Common myeloid progenitor, CD34-positive (primary cell): ENCODE data around the gene PSTK.

Experiments used
- CTCF ChIA-PET: fragments of 350-600 bp; sonication (Branson Sonifier 250); formaldehyde crosslinking; loops from one replicate; lab custom pipeline; 2021; ENCODE audit warnings: antibody characterized with exemption; lab: Charles Lee
- POLR2A ChIA-PET: fragments of 350-600 bp; sonication (Branson Sonifier 250); formaldehyde crosslinking; loops from one replicate; lab custom pipeline; 2021; ENCODE audit warnings: antibody characterized with exemption; lab: Charles Lee
- DNase-seq, 3 donors: peaks; one replicate each; pipeline versions ENCODE4 v3.0.0 to v3.0.0-alpha.2; 2013
- H3K27ac ChIP-seq, 2 experiments: 1 replicate in 1 of 2; 2 replicates in 1 of 2; pipeline ENCODE4 v1.7.0; 2013; ENCODE audit warnings: inconsistent platforms in 2 of 2, low read length in 2 of 2, mild to moderate bottlenecking in 2 of 2, low read depth in 1 of 2, moderate library complexity in 1 of 2; ENCODE audit not compliant: severe bottlenecking in 2 of 2, insufficient read depth in 1 of 2, poor library complexity in 1 of 2
- H3K27me3 ChIP-seq, 5 experiments: replicated peaks in 2 of 5; 1 replicate in 3 of 5; 2 replicates in 2 of 5; pipeline versions ENCODE4 v1.6.1 to v1.7.0; 2013; ENCODE audit warnings: low read length in 4 of 5, mild to moderate bottlenecking in 2 of 5, moderate library complexity in 2 of 5, inconsistent platforms in 1 of 5; ENCODE audit not compliant: insufficient read depth in 5 of 5, control insufficient read depth in 4 of 5
- H3K36me3 ChIP-seq, 4 experiments: 1 replicate in 2 of 4; 2 replicates in 2 of 4; pipeline versions ENCODE4 v1.6.1 to v1.7.0; 2013; ENCODE audit warnings: low read length in 3 of 4, control low read depth in 1 of 4, mild to moderate bottlenecking in 1 of 4; ENCODE audit not compliant: control insufficient read depth in 4 of 4, insufficient read depth in 4 of 4
- H3K4me1 ChIP-seq, 4 experiments: 1 replicate in 3 of 4; 2 replicates in 1 of 4; pipeline versions ENCODE4 v1.6.1 to v1.7.1; 2013; ENCODE audit warnings: low read length in 3 of 4, mild to moderate bottlenecking in 3 of 4, control low read depth in 1 of 4, inconsistent platforms in 1 of 4, moderate library complexity in 1 of 4; ENCODE audit not compliant: control insufficient read depth in 4 of 4, insufficient read depth in 4 of 4; ENCODE audit errors: control extremely low read depth in 1 of 4
- H3K4me3 ChIP-seq, 7 experiments: 1 replicate in 4 of 7; 2 replicates in 3 of 7; pipeline versions ENCODE4 v1.5.1 to v1.7.0; 2013; ENCODE audit warnings: mild to moderate bottlenecking in 7 of 7, low read length in 6 of 7, moderate library complexity in 6 of 7, inconsistent platforms in 2 of 7, low read depth in 2 of 7, control low read depth in 1 of 7; ENCODE audit not compliant: insufficient read depth in 4 of 7, control insufficient read depth in 1 of 7; ENCODE audit errors: extremely low read depth in 1 of 7
- H3K9me3 ChIP-seq, 5 experiments: 1 replicate in 4 of 5; 2 replicates in 1 of 5; pipeline versions ENCODE4 v1.6.1 to v1.7.1; 2013; ENCODE audit warnings: low read length in 4 of 5, mild to moderate bottlenecking in 2 of 5, inconsistent platforms in 1 of 5, low read depth in 1 of 5, moderate library complexity in 1 of 5; ENCODE audit not compliant: control insufficient read depth in 4 of 5, insufficient read depth in 2 of 5; ENCODE audit errors: control extremely low read depth in 1 of 5
- WGBS: methylation state at CpG from one replicate; pipeline ENCODE4 v1.1.5; 2013; ENCODE audit not compliant: insufficient coverage; 5-methylcytosine and 5-hydroxymethylcytosine counted together

The PSTK gene

GRCh38 chr10:123027861-123028260, 47.7 kb downstream of the PSTK start:
- ChIA-PET CTCF (no interaction called here), POLR2A (no interaction called here)

GRCh38 chr10:123031124-123031523, 50.9 kb downstream of the PSTK start:
- DNase-seq, result no peak
- H3K4me3 ChIP-seq, result no peak overlapping the region
- H3K4me1 ChIP-seq, result no peaks in the 10 kb centered on the region
- peaks cover 0 to 6% (median under 1%) of the 10 kb centered on the region in 4 experiments for H3K36me3 ChIP-seq
- ChIA-PET POLR2A (no interaction called here), CTCF (interaction anchor here (0.8 kb wide), 1 partner anchor 12 kb away, joined by 3 read pairs; no protein-coding TSS in a partner anchor)
- WGBS, result 100% methylated on average over 1 of the region's 1 CpG
- no peaks in the 10 kb centered on the region for H3K27me3 ChIP-seq
- no peaks in the 10 kb centered on the region for H3K9me3 ChIP-seq
- no peak overlapping the region for H3K27ac ChIP-seq

More at GRCh38 chr10:123027861-123028260, 47.7 kb downstream of the PSTK start:
- DNase-seq, result no peak
- H3K4me1 ChIP-seq, result no peaks in the 10 kb centered on the region
- H3K36me3 ChIP-seq, result no peaks in the 10 kb centered on the region
- H3K27ac ChIP-seq, result no peak overlapping the region
- H3K4me3 ChIP-seq, result no peak overlapping the region
- no peaks in the 10 kb centered on the region for H3K27me3 ChIP-seq
- no peaks in the 10 kb centered on the region for H3K9me3 ChIP-seq

DNA sequence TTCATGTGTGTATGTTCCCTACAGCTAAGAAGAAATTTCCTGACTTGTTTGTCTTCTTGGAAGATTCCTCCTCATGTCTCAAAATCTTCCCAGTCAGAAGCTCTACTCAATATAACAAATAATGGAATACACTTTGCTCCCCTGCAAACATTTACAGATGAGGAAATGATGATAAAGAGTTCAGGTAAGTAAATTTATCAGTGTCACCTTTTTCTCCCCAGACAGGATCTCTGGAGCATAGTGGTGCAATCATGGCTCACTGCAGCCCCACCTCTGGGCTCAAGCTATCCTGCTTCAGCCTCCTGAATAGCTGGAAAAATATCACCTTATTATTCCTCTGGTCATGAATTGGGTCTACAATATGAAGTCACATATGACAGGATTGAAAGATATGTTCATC, 54.1 kb downstream of the PSTK start:
- Histone ChIP-seq H3K27ac (no peak overlapping the region), H3K36me3 (peaks cover 0 to 11% (median 2%) of the 10 kb centered on the region in 4 experiments), H3K9me3 (no peaks in the 10 kb centered on the region), H3K4me3 (no peak overlapping the region), H3K27me3 (no peaks in the 10 kb centered on the region), H3K4me1 (peaks cover 0 to 15% (median 7%) of the 10 kb centered on the region in 4 experiments)
- ChIA-PET CTCF (interaction anchor here (0.7 to 1.9 kb wide), 2 partner anchors 14 to 524 kb away, joined by 3 to 6 read pairs; no protein-coding TSS in a partner anchor), POLR2A (no interaction called here)
- no peak for DNase-seq

DNA sequence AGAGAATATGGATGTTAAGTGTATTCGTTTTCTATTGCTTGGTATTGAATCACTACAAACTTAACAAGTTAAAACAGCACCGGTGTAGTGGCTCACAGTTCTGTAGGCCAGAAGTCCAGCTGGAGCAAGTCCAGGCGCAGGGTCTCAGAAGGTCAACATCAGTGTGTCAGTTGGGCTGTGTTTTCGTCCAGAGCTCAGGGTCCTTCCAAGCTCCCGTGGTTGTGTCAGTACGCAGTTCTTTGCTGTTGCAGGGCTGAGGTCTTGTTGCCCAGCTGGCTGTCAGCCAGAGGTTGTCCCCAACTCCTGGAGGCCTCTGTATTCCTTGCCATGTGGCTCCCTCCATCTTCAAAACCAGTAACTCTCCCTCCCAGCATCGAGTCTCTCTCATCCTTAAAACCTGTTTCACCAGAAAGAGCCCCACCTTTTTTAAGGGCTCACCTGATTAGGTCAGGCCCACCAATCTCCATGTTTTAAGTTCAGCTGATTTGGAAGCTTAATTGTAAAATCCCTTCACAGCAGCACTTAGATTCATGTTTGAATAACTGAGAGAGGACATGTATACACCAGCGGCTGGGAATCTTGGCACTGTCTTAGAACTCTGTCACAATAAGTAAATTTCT, 55.4 kb downstream of the PSTK start:
- CTCF ChIA-PET, result no interaction called here
- 98% methylated on average over 6 of the region's 8 CpGs for WGBS
- Histone ChIP-seq H3K4me1 (peaks cover 0 to 19% (median 12%) of the 10 kb centered on the region in 4 experiments), H3K36me3 (peaks cover 0 to 11% (median 2%) of the 10 kb centered on the region in 4 experiments), H3K27me3 (no peaks in the 10 kb centered on the region), H3K4me3 (no peak overlapping the region), H3K27ac (no peak overlapping the region), H3K9me3 (no peaks in the 10 kb centered on the region)
- POLR2A ChIA-PET, result no interaction called here
- DNase-seq, result no peak

DNA sequence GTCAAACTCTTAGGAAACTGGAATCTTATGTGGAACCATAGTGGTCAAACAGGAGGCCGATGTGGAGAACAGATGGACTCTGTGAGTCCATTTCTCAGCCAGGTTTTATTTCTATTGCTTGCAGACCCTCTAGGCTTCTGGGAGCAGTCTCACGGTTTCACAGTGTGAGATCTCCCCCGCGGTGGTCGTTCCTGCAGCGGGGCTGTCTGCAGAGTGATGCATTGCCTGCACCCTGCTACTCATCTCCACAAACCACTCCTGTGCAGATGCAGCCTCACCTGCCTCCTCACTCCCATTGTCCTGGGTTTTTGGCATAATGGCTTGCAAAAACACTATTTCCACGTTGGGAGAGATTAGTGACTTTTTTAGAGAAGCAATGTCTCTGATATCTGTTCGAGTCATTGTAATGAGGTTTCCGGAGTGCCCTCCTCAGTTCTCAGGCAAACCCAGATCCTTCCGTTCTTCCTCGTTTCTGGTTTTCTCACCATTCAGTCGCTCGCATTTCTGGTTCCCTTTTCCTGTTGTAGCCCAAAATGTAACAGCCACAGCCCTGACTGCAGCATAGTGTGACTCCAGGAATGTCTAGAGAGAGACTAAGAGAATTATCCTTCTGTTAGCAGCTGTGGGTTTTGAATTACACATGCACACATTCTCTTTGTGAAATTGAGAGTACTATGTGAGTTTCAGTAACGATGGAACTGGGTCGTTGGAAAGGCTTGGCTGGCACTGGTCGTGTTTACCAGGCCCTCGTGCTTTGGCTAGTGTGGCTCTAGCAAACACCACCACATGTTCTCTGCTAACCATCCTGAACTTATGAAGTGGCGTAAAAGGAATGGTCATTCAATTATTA, 58.8 kb downstream of the PSTK start:
- no peak overlapping the region for H3K27ac ChIP-seq
- H3K36me3 ChIP-seq, result peaks cover 0 to 11% (median 2%) of the 10 kb centered on the region in 4 experiments
- ChIA-PET POLR2A (no interaction called here), CTCF (interaction anchor here (1.3 to 2.1 kb wide), 2 partner anchors 58 to 521 kb away, joined by 4 to 5 read pairs; no protein-coding TSS in a partner anchor)
- no peaks in the 10 kb centered on the region for H3K27me3 ChIP-seq
- H3K4me3 ChIP-seq, result peak overlapping the region in 2 of 7 experiments; percentile 13 to 16
- peaks cover 0 to 27% (median 17%) of the 10 kb centered on the region in 4 experiments for H3K4me1 ChIP-seq
- H3K9me3 ChIP-seq, result no peaks in the 10 kb centered on the region
- WGBS, result 52% methylated on average over 12 of the region's 18 CpGs
- DNase-seq, result peak in 2 of 3 donors; percentile 36 to 43

DNA sequence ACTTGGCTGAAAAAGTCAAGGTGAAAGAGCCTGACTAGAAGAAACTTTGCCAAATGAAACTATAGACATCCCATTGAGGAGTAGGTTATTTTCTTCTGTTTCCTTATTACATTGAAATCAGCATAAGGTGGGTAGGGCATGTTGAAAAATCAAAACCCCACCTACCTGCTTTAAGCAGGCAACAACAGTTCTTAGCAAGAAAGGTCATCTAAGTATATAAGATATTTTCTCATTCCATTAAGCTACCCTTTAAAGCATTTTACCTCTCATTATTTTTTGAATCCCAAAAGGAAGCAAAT, 59.4 kb downstream of the PSTK start:
- Histone ChIP-seq H3K36me3 (peaks cover 0 to 11% (median 2%) of the 10 kb centered on the region in 4 experiments), H3K4me3 (peak overlapping the region in 2 of 7 experiments; percentile 13 to 16), H3K27ac (no peak overlapping the region), H3K9me3 (no peaks in the 10 kb centered on the region), H3K4me1 (peaks cover 0 to 27% (median 17%) of the 10 kb centered on the region in 4 experiments), H3K27me3 (no peaks in the 10 kb centered on the region)
- POLR2A ChIA-PET, result no interaction called here
- DNase-seq, result no peak
- CTCF ChIA-PET, result interaction anchor here (1.3 to 2.3 kb wide), 3 partner anchors 59 to 520 kb away, joined by 4 to 8 read pairs (median 5); no protein-coding TSS in a partner anchor
